K562 treated with DMSO at 1 percent for 48 hours (cell line): ENCODE measurements around the gene NT5DC4. TPM values are rescaled to one million over a fixed set of nuclear protein-coding genes. Genes with fewer than 3 reads are reported as not detected.

Experiments used
- total RNA-seq: library from RNA; unstranded; fragments of 300-600 nt; gene quantifications from 2 replicates; pipeline ENCODE4 v1.2.3, GENCODE V29; 2022; ENCODE audit warnings: low replicate concordance; ENCODE audit errors: extremely low read depth

Gene NT5DC4
- not detected in 2 replicates for total RNA-seq

DNA sequence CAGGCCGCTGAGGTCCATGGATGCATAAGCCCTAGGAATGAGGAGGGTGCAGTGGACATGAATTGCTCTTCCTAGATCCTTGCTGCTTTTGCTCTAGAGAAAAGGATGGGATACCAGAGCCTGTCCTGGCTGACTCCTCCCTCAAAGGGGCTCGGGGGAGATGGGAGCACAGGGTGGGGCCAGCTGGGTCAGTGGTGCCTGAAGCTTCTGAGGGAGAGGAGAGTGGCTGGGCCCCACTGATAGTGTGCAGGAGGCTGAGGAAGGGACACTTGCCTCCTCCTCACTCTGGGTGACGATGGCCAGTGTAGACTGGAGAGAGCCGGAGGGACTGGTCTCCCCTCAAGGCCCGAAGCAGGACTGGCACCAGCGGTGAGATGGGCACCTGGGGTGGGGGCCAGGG lies at the start of gene NT5DC4:
Gene NT5DC4 (plus strand): TSS at position 236 of the 400 bp plus-strand sequence. CDS start 60 bp downstream, at position 296.

DNA sequence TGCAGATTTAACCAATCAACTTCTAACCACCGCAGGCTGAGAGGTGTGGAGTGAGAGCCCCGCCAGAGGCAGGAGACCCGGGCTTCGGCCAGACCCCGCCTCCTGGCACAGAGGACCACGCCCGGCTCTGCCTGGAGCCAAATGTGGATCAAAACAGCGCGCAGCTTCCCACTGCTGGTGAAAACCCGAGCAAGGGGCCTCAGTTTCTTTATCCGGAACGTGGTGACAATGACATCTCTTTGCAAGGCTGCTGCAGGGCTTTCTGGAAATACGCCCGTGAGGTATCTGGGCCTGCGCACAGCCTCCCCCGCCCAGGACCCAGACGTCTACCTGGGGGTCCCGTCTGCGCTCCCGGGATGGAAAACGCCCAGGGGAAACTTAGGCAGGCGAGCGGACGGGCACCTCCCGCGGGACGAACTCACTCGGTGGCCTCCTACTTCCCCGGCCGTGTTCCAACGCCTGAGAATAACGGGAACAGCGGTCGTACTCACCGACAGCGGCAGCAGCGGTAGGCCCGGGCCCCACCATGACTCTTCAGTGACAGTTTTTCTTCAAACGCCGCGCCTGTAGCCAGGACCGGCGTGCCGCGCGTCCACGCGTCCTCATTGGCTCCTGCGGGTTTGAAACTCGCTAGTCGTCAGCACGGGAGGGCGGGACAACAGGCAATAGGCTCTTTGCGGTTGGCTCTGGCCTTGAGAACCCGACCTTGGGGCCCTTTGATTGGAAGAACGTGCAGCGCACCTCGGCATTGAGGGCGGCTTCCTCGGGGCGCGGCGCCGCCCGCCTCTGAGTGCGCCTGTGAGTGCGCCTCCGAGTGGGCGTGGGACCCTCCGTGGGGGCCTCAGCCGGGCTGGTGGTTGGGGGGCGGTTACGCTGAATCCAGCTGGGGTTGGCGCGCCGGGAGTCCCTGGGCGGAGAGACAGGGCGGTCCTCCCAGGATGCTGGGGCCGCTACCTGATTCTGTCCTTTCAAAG lies 43.5 kb downstream of the NT5DC4 start, which contains the start of gene CKAP2L:
Gene CKAP2L (minus strand): TSS at position 539 of the 974 bp plus-strand sequence. CDS start 11 bp downstream, at position 528.

DNA sequence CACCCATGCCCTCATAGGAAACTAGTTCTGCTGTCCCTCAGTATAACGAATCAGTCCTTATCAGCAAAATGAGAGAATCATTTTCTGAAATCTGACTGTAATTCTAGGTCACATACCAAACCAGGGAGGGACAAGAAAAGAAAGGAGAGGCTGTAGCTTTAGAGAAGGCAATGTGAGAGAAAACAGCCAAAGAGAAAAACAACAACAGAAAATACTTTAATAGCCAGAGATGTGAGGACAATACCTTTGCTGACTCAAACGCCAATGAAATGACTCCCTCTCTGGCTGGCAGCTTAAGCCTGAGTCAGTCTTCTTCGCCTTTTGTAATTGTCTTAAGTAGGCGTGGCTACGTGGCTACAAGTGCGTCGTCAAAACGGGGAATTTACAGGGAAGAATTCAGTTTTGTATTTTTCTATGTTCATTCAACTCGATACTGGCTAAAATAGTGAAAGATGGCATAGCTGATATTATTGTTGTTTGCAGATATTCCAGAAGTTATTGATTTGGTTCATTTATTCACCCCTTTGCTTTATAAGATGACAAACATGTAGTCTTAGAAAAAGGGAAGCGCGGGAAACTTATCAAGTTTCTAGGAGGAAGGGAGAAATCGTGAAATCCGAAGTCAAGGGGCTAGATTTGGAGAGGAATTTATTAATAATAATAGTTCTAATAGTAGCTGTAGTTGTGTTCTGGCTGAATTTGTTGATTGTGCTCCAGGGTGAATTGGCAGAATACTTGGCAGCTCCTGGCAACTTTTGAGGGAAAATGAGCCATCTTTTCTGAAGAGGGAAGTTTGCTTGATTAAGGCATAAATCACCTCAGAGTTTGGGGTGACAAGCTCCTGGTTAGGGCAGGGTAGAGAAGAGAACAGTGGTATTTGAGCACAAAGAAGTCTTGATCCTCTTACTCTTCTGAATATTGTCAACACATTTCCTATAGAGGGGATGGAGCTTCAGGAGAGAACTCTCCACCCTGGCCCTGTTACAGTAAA lies 63.7 kb downstream of the NT5DC4 start, which contains the start of gene IL1A:
Gene IL1A (minus strand): TSS at position 295 of the 991 bp plus-strand sequence. CDS start 723 bp downstream, outside the sequence.

Other genes starting within 250 kb of the NT5DC4 start
- not detected in 2 replicates for gene TTL, start 238.9 kb upstream of the NT5DC4 start, total RNA-seq
- gene POLR1B, start 178.6 kb upstream of the NT5DC4 start, total RNA-seq: not detected in 2 replicates
- gene CHCHD5, start 136.4 kb upstream of the NT5DC4 start, total RNA-seq: not detected in 2 replicates
- not detected in 2 replicates for gene SLC20A1, start 75.1 kb upstream of the NT5DC4 start, total RNA-seq
- not detected in 2 replicates for gene CKAP2L, start 43.6 kb downstream of the NT5DC4 start, total RNA-seq
- not detected in 2 replicates for gene IL1A, start 63.5 kb downstream of the NT5DC4 start, total RNA-seq
- gene IL1B, start 115.8 kb downstream of the NT5DC4 start, total RNA-seq: not detected in 2 replicates
- not detected in 2 replicates for gene IL37, start 190.1 kb downstream of the NT5DC4 start, total RNA-seq